ENCODE measurements around the gene ANKRD6.
A peak's percentile ranks its signal among the peaks of the same experiment; 100 is the strongest.
"Not testable (repeated sequence)": the region's sequence is repeated elsewhere in the genome, so short reads cannot be mapped to it uniquely, and the experiment has no call there.

ANKRD6 gene

DNA sequence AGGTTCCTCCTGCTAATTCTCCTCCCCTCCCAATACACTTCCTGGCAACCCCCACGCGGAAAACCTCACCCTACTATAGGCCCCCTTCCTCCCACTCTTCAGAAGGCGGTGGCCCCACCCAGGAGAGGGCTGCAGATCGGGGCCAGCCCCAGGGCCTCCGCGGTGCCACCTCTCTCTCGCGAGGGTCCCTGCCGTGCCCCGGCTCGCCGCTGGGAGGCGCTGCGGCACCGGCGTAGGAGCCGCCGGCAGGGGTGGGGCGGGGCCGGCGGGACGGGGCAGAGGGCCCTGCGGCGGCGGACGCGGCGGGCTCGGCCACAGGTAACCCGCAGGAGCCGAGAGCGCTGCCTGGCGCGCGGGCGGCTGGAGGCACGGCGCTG lies at the start of gene ANKRD6:
TSS of gene ANKRD6 (plus strand) at position 278 of the 377 bp plus-strand sequence. CDS start 133,825 bp downstream, outside the sequence.
- peak; percentile 77 to 89 (median 82) for DNase-seq (ENCODE audit: low read depth in 2 of 3, low spot score in 2 of 3)

DNA sequence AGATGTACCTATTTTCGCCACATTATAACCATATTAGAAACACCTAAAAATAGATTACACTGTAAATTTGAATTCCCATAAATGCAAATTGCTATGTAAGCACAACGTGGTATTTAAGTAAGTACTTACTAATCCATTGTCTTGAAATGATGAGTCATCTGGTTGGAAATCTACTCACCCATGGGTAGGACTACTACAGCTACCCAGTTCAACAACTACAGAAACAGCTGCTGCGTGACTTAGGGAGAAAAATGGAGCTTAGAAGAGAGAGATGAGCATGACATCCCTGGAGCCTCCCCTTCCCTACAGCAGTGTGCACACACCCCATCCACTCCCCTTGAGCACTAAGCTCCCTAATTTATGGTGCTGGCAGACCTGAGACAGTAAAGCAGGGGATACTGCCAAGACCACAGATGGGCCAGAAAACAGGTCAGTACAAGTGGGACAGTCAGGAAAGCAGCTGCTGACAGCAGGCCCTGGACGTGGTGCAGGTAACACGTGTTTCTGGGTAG lies 47.7 kb upstream of the ANKRD6 start:
- DNase-seq (ENCODE audit: low read depth in 2 of 3, low spot score in 2 of 3) = no peak

DNA sequence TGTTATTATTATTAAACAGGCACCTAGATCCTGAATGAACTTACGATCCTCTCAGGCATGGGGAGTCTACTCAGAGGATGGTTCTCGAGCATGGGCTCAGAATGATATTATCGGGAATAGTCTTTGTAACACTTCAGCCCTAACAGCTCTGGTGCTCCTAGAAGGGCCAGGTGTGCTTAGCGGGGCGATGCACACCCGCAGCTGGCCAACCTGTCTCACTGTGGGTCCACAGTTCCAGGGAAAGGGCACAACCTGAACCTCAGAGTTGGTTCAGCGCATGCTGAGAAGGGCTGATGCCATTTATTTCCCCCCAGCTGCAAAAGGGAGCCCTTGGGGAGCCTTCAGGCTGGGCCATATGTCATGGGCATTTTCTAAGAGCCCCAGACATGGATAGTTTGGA lies 47.1 kb upstream of the ANKRD6 start:
- DNase-seq (ENCODE audit: low read depth in 2 of 3, low spot score in 2 of 3) = no peak

DNA sequence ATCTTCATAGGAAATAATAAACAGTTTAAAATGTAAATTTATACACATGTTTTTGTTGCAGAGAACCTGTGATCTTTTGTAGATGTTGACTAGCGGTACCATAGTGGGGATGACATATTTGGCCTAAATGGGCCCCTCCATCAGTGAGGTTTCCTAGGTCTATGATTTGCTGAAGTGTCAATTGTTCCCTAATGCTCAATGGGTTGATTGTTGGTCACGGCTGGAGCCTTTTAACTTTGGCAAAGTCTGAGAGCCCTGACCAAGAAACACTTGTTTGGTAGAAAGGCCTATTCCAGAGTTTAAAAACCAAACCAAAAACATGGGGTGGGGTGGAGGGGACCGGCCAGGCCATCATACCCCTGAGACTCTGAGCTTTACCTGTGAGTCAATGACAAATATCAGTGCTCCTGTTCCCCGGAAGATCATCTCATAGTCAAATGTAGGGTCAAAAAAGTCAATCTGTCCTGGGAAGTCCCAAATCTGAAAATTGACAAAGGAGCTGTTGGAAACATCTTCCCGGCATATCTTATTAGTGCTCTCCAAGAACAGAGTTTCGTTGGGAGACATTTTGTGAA lies 45.9 kb upstream of the ANKRD6 start:
- DNase-seq (ENCODE audit: low read depth in 2 of 3, low spot score in 2 of 3) = no peak

DNA sequence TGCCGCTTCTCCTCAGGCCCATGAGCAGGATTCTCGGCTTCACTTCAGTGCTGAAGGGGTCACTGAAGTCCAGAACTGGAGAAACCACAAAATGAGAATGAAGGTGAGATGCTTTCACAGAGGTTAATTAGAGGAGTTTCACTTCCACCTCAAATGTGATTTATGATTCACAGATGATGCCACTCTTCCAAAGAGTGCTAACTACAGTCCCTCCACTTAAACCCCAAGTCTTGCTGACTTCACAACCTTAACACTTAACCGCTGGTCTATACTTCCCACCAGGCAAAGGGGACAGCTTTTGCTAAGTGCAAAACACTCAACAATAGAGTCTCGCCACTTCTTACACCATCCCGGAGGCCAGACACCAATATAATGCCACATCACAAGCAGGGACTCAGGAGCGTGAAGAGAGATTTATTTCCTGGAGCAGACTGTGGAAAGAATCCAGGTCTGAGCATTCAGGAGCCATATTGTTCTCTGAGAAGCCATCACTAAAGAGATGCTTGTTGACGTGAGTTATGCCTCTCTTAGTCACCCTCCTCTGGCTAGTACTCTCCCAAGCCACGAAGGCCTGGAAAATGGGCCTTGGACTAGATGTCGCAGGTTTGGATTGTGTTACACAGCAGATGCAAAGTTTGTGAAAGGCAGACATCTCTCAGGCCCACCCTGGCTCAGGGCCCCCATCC lies 45.3 kb upstream of the ANKRD6 start:
- DNase-seq (ENCODE audit: low read depth in 2 of 3, low spot score in 2 of 3) = no peak

DNA sequence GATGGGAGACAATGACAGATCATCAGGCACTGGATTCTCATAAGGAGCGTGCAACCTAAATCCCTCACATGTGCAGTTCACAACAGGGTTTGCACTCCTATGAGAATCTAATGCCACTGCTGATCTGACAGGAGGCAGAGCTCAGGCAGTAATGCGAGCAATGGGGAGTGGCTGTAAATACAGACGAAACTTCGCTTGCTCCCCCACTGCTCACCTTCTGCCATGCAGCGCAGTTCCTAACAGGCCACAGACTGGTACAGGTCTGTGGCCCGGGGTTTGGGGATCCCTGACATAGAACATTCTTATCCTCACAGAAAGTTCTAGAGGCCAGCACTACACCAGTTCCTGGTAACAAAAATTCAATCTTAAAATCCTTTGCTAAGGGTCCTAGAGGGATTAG lies 44.1 kb upstream of the ANKRD6 start:
- no peak for DNase-seq (ENCODE audit: low read depth in 2 of 3, low spot score in 2 of 3)

DNA sequence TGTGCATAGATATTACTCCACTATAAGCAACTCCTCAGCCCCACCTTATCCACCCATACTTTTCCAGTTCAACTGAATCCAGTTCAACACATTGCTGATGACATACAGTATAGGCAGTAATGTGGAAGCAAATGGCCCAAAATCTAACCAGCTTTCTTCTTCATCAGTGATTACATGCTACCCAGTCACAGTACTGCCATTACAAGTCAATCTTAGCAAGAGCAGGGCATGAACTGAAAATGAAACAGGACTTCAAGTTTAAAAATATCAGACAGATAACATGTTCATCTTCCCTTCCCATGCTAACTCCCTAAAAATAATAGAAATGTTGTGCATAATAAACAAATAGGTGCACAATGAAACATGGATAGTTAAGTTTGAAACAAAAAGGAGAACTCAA lies 40.1 kb upstream of the ANKRD6 start:
- no peak for DNase-seq (ENCODE audit: low read depth in 2 of 3, low spot score in 2 of 3)

DNA sequence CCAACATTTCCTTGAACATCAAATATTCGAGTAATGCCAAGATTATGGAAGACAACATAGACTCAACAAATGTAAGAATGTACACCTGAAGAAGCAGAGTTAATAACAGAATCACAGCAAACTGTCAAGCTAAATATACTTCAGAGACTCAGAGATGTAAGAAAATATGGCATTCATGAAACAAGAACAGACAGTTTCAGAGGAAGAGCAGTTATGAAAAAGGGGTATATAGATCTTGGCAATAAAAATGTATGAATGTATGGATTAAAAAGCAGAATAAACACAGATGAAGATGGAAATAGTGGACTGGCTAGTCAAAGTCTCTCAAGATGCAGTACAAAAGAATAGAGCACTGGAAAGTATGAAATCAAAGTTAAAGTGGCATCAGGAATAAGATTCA lies 39.3 kb upstream of the ANKRD6 start:
- DNase-seq (ENCODE audit: low read depth in 2 of 3, low spot score in 2 of 3) = no peak

DNA sequence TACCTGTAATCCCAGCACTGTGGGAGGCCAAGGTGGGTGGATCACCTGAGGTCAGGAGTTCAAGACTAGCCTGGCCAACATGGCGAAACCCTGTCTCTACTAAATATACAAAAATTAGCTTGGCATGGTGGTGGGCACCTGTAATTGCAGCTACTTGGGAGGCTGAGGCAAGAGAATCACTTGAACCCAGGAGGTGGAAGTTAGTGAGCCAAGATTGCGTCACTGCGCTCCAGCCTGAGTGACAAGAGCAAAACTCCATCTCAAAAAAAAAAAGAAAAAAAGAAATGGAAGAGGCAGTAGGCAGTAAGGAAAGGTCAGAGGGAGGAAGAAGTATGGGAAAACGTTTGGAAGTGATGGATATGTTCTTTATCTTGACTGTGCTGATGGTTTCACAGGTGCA lies 35.1 kb upstream of the ANKRD6 start:
- DNase-seq (ENCODE audit: low read depth in 2 of 3, low spot score in 2 of 3) = not testable (repeated sequence)

DNA sequence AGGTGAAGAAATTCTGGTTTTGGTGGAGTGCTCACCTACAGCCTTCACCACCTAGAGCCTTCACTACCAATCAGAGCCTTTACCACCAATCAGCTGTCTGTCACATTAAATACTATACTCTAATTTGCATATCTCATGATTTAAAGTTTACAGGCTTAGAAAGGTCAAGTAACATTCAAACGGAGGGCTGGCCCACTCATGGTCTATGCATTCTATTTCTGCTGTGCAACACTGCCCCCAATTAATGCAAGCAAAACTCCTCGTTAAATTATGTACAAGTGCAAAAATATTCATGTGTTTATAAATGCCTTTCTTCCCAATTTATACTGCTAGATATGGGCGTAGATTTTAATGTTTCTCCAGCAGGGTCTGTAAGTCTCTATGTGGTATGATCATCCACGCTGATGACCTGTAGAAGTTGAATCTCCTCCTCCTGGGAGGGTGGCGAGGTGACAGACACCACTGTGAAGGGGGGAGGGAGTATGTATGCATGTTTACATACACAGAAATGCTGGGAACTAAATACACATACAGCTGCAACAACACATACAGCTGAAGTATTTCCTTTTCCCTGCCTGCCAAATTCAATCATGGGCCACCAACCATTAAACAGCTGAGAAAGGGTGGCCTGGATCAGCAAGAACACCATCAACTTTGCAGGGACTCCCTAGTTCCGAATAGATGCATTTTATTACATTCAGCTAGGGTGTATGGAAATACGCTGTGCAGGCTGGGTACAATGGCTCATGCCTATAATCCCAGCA lies 34.0 kb upstream of the ANKRD6 start:
- no peak for DNase-seq (ENCODE audit: low read depth in 2 of 3, low spot score in 2 of 3)

DNA sequence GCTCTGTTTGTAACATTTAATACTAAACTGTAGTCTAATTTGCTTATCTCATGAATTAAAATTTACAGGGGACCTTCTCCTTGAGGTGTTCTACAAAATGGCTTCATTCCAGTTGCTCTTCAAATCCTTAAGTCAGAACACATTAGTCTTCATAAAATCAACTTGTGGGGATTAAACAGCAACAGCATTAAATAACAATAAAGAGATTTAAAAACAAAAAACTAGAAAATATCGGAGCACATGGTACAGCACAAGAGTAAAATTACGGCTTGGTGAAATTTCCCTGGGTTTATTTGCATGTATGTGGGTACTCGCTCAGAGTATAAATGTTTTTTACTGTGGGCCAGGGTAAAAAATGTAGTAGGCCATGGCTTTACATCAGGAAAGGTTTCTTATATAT lies 32.9 kb upstream of the ANKRD6 start:
- no peak for DNase-seq (ENCODE audit: low read depth in 2 of 3, low spot score in 2 of 3)

DNA sequence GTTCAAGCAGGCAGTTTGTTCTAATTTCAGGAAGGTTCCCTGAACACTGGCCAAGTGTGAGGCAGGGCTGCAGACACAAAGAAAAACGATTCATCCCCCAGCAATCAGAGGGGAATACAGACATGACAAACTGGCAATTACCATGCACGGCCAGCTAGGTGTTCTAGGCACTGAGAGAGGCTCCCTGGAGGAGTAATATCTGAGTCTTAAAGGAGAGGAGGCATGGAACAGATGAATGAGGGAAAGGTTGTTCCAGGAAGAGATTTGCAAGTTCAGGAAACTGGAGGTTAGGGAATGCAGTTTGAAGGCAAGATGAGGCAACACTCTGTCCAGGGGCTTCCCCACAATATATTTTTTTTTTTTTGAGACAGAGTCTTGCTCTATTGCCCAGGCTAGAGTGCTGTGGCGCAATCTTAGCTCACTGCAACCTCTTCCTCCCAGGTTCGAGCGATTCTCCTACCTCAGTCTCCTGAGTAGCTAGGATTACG lies 32.0 kb upstream of the ANKRD6 start:
- no peak for DNase-seq (ENCODE audit: low read depth in 2 of 3, low spot score in 2 of 3)

DNA sequence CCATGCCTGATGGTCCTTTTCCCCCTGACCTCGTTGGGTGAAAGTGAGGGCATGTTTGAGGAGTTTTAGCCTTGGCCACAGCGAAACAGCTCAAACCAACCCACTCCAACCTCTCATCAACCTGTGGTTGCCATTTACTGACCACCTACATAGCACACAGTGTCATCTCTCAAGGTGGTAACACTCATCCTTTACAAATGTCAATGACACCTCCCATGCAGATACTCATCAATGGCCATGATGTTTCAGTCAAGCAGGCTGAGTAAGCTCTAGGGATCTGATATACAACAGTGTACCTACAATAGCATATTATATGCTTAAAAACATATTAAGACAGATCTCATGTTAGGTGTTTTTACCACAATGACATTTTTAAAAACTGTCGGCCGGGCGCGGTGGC lies 30.2 kb upstream of the ANKRD6 start:
- no peak for DNase-seq (ENCODE audit: low read depth in 2 of 3, low spot score in 2 of 3)

DNA sequence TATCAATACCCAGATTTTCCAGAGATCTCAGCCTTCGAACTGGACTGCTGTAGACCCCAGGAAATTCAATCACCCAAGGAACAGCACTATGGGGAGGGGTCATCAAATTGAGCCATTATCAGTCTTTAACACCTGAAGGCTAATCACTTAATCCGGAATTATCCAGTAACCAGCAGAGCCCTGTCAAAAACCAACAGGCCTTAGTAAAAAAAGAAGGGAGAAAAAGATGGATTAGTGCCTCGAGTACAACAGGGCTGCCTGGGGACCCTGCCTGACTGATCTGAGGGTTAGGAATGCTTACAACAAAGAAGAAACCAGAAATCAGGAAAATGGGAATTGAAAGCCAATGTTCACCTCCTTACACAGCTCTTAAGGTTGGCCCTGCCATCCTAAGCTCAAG lies 28.4 kb upstream of the ANKRD6 start:
- DNase-seq (ENCODE audit: low read depth in 2 of 3, low spot score in 2 of 3) = no peak

DNA sequence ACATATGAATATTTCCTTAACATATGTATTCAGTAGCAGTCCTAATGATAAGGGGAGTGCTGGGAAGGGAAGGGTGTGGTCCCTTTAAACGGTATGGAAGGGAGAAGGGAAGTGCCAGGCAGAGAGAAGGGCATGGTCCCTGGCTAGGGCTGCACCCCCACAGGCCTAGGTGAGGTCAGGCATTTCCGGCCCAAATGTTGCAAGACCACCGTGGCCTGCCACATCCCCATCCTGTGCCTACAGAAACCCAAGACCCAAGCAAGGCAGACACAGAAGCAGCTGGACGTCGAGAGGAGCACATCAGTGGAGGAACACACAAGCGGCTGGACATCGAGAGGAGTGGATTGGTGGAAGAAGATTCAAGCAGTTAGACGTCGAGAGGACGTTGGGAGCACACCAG lies 26.8 kb upstream of the ANKRD6 start:
- no peak for DNase-seq (ENCODE audit: low read depth in 2 of 3, low spot score in 2 of 3)

DNA sequence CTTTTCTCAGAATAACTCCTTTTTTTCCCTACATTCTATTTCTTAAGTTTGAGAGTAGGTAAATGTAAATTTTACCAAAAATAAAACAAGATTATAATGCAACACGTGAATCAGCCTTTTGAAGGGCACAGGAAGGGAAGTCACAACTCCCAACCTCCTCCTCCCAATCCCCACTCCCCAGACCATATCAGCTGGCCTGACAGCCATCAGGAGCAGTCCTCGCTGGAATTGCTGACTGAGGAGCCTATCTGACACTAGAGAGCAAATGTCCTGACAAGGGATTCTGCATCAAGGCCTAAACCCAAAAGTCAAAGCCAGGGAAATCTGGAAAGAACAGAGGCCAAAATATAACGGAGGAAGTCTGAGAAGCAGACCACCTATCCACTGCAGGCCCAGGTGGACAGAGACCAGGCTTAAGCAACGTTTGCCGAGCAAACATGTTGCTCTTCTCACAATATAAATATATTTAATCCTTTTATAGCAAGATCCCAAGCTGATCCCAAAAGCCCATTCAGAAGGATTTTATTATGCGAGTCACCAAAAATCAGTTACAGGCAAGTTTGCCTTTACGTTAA lies 23.4 kb upstream of the ANKRD6 start:
- DNase-seq (ENCODE audit: low read depth in 2 of 3, low spot score in 2 of 3) = no peak

DNA sequence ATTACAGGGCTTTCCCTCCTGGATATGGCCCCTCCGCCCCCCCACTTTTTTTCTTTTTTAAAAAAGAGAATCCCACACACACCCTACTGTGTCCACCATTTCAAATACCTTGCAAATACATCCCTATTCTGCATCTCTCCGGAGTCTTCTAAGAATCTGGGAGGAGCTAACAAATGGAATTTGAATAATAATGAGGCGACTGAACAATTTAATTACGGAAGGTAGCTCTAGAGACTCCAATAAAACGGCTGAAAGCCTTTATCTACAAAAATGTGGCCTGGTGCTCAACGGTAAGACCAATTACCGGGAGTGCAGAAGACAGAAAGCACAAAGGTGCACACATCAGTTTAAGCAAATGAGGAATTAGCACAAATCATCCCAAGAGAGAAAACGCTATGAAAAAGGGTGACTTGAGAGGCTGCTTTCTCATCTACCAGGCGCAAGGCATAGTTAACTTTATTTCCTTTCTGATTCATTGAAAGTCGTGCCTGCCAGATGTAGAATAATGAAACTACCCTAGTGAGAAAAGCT lies 22.7 kb upstream of the ANKRD6 start:
- no peak for DNase-seq (ENCODE audit: low read depth in 2 of 3, low spot score in 2 of 3)

DNA sequence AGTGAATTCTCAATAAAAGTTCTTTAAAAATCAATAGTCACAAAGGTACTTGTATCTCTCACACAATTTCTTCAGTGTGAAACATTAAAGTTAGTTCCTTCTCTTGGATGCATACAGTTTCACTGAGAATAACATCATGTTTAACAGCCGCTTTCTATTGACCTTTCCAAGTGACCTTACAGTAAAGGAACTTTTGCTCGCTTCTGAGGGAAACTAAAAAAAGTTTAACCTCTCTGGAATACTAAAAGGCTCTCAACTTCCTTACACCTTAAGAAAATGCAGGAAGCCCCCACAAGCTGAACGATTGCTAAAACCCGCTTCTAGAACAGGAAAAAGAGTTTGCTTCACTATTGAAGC lies 22.2 kb upstream of the ANKRD6 start:
- DNase-seq (ENCODE audit: low read depth in 2 of 3, low spot score in 2 of 3) = no peak

DNA sequence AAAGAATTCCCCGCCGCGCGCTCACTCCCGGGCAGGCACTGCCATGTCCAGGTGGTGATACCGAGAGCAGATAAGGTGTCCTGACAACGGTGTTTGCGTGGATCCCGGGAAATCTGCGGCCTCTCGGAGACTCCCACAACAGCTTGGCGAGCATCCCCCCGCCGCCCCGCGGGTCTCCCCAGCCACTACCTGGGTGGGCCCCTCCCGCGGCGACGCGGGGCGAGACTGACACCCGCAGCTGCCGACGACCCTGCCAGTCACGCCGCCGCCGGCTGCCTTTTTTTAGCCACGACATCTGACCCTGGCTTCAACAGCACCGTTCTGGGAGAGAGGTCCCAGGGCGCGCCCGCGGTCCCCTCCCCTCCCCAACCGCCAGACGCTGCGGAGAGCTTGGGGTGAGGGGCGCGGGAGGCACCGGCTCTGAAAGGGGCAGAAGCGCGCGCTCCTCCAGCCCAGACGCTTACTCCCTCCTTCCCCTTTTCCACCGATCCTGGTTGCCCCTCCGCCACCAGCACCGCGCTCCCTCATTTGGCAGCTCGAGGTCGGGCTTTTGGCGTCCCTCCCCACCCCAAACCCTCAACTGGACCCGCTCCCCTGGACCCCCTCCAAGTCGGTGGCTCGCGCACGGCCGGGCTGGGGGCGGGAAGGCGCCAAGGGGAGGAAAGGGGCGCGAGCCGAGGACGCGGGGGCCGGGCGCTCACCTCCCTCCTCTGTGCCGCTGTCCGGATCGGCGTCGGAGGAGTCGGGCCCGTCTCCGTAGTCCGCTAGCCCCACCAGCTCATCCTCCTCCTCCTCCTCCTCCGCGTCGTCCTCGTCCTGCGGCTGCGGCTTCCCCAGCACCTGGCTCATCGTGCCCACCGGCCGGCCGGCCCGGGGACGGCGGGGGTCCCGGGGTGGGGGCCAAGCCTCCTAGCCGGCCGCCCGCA lies 21.5 kb upstream of the ANKRD6 start:
- peak in 1 of 3 experiments; percentile 24 for DNase-seq (ENCODE audit: low read depth in 2 of 3, low spot score in 2 of 3)
